IPS DF 19.7 (cell line): ENCODE results near the gene FAM240A.
A peak's percentile ranks its signal among the peaks of the same experiment; 100 is the strongest.
"Not testable (repeated sequence)": the region's sequence is repeated elsewhere in the genome, so short reads cannot be mapped to it uniquely, and the experiment has no call there.

Experiments
- DNase-seq: peaks from one replicate; pipeline ENCODE4 v3.0.0-alpha.2; 2013; ENCODE audit warnings: low read depth, low spot score

Gene FAM240A

DNA sequence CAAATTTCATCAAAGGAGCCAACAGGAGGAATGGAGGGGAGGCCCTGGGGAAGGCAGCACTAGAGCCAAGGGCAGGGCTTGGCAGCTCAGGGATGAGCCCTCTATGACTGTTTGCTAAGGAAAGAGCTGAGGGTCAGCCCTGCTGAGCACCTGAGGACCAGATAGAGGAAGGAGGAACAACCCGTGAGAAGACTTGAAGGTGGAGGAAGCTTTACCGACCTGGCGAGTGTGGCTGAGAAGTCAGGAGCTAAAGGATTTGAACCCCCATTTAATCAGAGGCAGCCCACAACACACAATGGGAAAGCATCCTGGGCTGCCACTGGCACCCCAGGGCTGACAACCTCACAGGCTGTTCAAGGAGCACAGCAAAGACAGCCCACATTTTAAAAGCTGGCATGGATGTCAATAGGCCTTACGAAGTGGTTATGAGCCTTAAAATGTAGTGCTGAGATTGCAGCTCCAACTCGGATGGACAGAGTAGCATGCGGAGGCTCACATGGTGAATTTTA lies 25.5 kb upstream of the FAM240A start:
- DNase-seq = no peak

DNA sequence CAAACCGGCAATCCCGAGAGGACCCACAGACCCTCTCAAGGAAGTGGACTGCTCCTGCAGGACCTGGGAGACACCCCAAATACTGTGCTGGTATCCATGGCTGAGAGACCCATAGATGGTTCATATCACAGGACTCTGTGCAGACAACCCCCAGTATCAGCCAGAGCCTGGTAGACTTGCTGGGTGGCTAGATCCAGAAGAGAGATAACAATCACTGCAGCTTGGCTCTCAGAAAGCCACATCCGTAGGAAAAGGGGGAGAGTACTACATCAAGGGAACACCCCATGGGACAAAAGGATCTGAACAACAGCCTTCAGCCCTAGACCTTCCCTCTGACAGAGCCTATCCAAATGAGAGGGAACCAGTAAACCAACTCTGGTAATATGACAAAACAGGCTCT lies 25.1 kb upstream of the FAM240A start:
- not testable (repeated sequence) for DNase-seq

DNA sequence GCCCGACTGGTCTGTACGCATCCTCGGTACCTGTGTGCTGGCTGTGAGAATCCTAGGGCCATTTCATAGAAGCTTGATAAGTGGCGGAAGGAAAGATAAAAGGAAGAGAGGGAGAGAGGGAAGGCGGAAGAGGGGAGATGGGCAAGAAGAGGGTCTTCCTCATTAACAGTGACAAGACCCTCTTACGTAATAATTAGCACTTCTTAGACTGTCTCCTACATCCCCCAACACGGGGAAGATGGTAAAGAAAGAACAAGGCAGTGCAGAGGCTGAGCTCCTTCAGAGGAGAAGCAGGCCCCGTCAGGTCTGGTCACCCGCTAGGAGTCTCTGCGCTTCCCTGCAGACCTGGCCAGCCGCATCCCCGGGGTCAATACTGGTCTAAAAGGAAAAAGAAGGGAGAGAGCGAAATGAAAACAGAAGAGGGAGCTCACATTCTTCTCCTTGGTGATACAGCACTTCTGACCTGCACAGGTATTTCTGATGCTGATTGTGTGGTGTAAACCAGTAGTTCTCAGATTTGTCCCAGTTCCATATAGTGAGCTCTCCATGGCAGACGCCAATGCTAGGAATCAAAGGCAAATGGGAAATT lies 19.0 kb upstream of the FAM240A start:
- DNase-seq = no peak

DNA sequence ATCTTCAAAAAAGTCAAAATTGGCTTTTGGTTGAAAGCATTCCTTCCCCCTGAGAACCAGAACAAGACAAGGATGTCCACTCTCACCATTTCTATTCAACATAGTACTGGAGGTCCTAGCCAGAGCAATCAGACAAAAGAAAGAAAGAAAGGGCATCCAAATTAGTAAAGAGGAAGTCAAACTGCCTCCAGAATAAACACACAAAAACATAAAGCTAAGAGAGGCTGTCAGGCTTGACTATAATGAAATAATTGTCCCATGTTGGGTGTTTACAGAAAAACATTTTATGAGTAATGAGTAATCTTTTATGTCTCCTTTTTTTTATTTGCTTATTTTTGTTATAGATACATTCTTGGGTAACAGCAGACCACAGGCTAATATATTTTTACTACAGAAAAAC lies 18.3 kb upstream of the FAM240A start:
- DNase-seq = no peak

DNA sequence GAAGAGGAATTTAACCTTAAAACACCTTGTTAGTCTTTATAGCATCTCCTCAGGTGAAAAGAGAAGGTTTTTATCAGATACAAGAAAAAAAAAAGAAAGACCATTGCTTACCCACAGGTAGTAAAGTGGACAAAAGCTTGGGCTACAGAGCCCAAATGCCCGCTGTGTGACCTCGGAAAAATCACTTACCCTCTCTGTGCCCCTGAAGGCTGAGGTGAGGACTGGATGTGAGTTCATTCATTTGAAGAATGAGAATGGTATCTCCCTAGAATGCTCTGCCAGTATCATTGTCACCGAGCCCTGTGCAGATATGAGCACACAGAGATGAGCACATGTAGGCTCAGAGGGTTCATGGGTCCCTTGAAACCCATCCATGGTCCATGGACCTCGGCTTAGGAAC lies 17.6 kb upstream of the FAM240A start:
- DNase-seq = no peak

DNA sequence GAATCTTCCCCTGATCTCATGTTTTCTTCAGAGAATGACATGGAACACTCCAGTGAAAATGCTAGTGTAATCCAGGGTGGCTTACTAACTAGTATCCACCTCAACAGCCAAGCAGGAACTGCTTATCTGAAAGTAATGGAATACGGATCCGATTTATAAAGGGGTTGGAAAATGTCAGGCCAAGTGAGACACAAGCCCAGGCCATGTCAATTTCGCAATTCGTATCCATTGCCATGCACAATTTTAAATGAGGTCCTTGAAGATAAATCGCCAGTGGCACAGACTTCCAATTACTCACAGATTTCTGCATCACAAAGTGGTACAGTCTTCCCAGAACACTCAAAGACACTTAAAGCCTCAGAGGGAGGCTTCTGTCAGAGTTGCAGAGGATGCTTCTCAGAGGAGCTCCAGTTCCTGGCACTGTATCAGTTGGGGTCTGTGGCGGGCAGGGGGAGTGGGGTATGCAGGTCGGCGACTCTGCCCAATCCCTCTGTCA lies 16.5 kb upstream of the FAM240A start:
- no peak for DNase-seq

DNA sequence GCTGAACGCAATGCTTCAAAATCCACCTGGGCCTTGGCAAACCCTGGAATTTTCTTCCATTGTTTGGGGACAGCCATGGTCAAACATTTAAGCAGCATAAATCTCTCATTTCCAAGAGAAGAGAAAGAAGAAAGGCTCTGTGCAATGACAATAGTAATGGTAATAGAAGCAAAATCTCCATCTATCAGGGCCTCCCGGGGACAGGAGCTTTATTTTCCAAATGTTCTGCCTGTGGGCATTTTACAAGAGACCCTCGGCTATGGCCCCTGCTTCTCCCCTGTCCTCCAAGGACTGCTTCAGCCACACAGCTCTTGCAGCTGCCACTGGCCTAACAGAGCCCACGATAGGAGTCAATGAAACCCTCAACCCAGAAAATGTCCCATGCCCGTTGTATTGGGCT lies 12.7 kb upstream of the FAM240A start:
- DNase-seq = no peak

DNA sequence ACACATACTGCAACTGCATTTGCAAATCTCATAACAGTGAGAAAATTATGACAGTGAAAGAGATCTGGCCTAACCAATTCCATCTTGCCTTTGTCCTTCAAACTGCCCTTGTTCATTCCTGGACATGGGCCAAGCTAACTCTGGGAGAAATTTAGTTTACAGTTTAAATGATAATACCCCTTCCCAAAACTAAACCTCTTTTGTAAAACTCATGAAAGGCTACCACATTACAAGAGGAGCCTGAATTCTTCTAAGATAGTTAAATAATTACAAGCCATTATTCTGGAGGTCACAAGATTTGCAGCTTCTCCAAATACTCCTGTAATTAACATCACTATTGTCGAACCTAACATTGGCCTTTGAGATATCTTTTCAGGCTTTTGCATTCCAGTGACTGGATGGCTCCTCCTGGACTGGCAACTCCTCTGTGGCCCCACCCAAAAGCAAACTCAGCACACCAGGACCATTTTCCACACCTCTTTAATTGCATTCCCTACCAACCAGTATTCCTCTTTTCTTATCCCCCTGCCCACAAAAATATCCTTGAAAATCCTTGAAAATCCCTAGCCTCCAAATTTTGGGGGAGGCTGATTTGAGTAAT lies 8.8 kb upstream of the FAM240A start:
- no peak for DNase-seq

DNA sequence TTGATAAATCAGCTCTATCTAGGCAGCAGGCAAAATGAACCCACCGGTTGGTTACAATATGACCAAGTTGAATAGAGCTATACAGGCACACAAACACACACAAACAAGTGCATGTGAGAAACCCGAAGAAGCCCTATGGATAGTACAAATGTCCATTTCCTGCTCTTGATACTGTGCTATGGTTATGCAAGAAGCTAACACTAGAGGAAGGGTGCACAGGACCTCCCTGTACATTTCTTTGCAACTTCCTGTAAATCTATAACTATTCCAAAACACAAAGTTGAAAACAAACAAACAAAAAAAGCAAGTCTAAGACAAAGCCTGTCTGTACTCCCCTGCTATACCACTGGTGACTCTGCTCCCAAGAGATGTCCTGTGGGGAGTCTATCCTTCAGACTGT lies 8.2 kb upstream of the FAM240A start:
- no peak for DNase-seq

DNA sequence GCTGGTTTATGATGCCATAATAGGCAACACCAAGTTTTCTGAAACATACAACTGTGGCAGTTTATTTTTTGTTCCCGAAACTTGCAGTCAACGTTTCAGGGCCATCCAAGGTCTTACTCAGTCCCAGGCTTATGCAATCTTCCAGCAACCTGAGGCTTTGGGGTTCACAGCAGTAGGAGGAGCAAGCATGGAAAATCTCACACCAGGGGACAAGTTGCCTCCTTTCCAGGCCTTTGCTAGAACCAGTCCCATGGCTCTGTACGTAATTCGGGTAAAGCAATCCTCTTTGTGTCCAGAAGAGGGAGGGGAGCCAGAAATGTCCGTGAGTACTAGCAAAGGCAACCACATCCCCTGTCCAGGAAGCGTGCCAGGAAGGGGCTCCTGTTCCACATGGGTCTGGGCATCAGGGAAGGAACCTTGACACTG lies 4.7 kb upstream of the FAM240A start:
- DNase-seq = no peak

DNA sequence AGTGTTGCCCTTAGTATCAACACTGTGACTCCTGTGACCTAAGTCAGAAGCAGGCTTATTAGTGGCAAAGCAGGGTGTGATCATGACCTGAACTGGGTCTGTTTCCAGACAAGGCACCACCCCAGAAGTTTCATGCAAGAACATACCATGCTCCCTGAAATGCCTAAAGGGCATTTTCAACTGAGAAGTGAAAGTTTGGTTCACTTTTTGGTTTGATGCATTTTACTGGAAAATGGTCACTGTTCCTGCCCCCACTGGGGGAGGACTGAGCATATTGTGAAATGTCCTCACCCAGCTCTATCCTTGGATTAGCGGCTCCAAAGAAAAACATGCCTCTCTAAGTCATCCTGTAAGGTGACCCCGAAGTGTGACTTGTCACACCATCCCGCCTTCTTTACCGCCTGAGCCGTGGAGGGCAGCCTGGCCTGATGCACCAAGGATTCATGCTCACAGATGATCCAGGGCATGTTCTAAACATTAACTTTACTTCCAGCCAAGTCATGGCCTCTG lies 3.1 kb upstream of the FAM240A start:
- no peak for DNase-seq

DNA sequence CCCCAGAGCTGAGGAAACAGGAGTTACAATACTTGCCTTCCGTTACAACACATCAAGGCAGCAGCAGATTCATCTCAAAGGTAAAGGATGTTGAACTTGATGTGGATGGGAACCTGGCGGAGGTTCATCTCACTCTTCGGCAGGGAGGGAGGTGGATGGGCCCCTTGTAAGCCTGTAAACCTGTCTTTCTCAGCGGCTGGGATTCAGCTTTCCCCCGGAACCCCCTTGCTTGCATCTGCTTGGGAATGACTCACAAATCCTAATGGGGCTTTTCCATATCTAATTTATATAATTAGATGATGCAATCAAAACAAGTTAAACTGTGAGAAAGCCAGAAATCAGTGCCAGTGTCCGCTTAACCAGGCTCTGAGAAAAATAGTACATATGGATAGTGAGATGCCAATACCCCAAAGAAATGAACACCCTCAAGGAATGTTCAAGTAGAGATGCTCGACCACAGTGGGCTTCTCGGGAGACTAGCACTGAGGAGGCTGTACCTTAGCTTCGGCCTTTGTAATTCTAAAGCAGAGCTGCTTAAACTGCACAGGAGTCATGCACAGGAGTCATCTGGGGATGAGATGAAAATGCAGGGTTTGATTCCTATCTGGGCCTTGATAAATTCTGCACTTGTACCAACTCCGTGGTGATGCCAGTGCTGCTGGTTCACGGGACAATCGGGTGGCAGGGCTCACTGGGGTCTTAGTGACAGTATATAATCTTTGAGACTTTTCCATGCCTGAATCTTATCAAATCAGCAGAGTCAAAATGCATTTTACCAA lies 2.2 kb upstream of the FAM240A start:
- no peak for DNase-seq

DNA sequence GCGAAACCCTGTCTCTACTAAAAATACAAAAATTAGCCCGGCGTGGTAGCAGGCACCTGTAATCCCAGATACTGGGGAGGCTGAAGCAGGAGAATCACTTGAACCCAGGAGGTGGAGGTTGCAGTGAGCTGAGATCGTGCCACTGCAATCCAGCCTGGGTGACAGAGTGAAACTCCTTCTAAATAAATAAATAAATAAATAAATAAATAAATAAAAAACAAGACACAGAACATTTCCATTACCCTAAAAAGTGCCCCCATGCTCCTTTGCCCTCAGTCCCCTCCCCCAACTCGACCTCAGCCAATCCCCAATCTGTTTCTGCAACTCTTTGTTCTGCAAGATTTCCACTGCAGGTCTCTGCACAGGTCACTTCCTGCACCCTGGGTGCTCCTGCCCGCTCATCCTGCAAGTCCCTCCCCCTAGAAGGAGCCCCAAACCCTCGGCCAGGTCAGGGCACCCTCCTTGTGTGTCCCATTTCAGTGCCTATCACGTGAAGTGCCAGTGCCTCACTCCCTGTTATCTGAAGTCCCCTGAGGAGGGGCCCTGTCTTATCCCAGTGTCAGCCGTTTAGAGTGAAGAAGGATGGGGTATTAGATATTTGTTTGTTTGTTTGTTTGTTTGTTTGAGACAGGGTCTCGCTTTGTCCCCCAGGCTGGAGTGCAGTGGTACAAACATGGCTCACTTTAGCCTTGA lies 1.1 kb downstream of the FAM240A start:
- DNase-seq = no peak

DNA sequence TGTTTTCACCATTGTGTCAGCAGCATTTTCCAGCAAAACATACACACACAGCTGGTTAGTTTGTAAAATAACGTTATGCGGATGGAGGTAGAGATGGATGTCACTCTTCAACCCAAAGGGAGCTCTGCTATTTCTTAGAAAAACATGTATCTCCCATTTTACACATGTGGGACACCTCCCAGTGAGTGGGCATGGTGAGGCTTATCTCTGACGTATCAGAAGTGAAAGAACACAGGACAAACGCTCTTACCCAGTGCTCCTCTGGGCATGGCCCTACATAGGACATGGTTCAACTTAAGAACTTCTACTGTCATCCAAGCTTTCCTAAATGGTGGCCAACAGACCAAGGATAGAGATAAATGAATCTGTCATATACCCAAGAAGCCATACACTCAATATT lies 2.1 kb downstream of the FAM240A start:
- no peak for DNase-seq

DNA sequence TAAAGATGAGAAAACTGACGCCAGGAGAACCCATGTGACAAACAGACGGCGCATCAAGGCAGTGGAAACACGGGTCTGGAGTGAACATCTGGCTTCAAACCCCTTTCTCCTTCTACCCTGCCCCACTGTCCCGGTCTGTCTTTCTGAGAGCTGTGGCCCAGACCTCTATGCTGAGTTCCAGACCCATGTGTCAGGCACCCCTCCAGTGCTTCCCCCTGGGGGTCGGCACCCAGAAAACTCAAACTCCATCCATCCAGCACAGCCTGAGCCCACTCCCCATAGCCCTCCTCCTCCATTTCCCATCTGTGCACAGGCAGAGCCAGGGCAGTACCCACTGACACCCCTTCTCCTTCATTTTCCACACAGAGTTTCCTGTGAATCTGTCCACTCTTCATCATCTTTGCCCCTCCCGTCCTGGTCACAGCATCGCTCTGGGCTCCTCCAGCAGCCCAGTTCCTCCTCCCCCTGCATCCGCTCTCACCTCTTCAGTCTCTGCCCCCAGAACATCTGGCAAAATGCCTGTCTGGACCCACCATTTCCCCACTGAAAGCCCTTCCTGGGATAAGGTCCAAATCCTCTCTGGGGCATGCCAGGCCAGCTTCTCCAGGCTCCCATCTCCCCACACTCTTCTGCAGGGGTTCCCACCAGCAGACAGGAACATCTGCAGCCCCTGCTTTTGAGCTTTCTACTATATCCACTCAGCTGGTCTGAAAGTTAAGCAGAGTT lies 2.9 kb downstream of the FAM240A start:
- no peak for DNase-seq

DNA sequence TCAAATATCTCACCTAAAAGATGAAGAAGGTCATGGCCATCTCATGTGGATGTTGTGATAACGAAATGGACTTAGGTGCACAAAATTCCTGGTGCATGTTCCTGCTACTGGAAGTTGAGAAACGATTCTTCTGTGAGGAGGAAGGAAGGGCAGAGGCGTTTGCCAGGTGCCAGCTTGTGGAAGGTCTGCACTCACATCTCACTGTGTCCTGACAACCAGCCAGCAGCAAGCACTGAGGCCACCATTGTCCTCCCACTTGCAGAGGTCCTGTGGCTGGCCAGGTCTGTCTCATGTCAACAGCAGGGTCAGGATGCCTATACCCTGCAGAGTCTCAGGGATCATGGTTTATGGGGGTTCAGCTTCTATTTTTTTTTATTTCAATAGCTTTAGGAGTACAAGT lies 3.7 kb downstream of the FAM240A start:
- no peak for DNase-seq

DNA sequence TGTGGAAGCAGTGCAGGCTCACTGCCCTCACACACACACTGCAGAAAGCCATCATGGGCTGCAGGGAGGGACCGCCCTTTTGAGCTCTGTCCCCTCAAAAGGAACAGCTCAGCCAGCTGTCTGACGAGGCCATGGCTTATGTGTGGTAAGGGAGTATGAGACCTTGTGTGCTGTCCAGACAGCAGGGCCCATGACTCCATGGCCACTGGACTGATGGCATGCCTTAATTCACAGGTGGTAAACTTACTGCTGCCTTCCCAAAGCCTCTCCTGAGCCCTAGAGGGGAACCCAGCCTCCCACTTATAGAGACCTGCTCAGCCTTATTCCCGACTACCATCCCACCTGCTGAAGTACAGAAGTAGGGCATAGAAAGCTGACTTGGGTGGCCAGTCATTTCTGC lies 5.6 kb downstream of the FAM240A start:
- DNase-seq = no peak

DNA sequence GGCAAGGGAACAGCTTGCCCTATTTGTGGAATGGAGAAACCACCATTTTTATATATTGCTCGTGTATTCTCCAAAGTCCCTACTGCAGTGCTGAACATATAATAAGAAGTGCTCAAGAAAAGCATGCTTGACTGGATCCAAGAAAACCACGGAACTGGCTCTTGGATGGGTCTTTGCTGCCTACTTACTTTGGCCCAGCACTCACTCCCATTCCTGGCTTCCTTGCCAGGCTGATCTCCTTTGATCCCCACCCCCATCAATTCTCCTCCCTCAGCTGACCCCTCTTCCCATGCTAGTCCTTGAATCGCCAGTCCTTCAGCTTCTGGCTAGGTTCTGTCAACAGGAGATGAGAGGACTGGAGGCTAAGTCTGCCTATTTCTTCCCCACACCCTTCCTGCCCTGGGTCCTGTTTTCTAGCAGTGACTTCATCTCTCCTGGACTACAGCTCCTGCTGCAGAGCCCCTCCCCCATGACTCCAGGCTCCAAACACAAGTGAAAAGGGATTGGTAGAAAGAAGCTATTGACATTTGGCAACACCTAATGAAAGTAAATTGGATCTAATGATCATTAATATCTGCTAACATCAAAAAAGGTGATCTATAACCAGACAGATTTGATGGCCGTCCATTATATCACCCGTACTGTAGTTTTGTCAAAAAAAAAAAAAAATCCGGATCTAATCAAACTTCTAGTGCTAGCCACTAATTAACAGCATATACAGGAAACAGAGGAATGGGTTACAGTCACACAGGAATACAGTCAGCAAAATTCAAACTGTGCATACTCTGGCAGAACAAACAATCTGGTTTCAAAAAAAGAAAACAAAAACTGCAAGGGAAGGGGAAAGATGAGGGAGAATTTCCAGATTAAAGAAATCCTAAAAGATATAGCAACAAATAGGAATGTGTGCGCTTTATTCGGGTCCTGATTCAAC lies 7.8 kb downstream of the FAM240A start:
- no peak for DNase-seq

DNA sequence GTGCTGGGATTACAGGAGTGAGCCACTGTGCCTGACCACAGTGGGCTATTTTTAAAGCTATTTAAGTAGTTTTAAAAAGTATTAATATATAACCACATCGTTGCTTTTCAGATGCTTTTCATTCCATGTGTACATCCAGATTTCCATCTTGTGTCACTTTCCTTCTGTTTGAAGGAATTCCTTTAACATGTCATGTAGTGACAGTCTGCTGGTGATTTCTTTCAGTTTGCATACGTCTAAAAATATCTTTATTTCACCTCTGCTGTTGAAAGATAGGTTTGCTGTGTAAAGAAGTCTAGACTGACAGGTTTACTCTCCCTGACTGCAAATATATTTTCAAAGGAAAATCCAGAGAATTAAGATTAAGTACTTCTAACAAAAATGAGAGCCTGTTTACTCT lies 12.2 kb downstream of the FAM240A start:
- DNase-seq = no peak

DNA sequence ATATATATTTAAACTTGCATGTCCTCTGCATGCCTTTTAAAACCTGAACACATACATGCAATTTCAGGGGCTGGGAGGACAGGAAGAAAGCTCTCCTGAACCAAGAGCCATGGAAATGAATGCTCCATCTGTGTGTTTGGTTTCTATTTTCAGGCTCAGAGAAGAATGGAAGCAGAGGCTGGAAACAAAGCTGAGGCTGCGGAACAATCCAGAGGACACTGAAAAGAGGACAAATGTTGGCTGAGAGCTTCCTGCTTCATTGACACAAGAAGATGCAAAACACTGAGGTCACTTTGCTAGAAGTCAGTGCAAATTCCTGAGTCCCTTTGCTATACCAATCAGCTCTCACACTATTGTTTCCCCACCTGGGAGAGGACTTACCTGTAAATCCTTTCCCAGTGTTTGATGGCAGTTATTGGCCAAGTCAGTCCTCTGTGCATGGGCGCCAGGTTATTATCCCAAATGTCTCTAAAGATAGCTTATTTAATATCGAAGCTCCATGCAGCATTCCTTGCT lies 12.7 kb downstream of the FAM240A start:
- DNase-seq = peak; percentile 71
